HG03378 (cell line): ENCODE data around the gene CTDSP1.

Source experiments
- ATAC-seq: cut with Tn5 transposase; IDR thresholded peaks from one replicate; pipeline ENCODE4 v1.9.1; 2021; ENCODE audit warnings: mild to moderate bottlenecking, moderate library complexity; ENCODE audit not compliant: unreplicated experiment

Gene CTDSP1

DNA sequence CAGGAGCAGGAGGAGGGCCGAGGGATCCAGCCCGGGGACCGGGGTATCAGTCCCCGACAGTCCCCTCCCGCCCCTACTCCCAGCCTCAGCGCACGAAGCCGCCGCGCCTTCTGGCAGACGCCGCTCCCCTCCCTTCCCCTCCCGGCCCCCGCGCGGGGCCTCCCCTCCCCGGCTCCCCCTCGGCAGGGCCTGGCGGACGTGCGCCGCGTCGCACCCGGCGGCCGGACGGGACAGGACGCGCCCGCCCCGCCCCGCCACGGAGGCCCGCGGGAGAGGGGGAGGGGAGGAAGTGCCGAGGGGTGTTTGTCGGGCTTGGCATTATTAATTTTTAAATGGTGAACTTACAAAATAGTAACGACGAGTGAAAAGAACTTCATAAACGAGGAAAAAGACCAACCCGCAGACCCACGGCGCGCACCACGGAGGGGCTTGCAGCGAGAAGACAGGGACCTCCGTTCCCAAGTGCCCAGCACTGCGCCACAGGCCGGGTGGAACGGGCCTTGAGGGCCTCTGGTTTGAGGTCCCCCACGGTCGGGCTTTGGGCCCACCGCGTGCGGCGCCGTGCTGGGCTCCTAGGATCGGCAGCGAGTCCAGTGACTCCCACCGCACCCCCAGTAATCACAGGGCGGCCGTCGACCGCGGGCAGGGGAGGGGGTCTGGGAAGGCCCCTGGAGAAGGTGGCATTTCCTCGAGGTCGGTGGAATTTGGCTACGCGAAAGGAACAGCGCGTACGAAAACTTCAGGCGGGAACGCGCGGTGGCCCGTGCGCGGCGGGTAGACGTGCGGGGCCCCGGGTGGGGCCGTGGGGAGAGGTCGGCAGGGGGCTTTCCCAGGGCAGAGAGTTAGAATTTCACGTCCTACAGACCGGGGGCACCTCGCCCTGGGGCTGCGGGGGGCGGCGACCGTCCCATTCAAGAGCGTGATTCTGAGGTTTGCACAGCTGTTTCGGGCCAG is 954 bp upstream of the CTDSP1 start:
- ATAC-seq = peak; percentile 13

DNA sequence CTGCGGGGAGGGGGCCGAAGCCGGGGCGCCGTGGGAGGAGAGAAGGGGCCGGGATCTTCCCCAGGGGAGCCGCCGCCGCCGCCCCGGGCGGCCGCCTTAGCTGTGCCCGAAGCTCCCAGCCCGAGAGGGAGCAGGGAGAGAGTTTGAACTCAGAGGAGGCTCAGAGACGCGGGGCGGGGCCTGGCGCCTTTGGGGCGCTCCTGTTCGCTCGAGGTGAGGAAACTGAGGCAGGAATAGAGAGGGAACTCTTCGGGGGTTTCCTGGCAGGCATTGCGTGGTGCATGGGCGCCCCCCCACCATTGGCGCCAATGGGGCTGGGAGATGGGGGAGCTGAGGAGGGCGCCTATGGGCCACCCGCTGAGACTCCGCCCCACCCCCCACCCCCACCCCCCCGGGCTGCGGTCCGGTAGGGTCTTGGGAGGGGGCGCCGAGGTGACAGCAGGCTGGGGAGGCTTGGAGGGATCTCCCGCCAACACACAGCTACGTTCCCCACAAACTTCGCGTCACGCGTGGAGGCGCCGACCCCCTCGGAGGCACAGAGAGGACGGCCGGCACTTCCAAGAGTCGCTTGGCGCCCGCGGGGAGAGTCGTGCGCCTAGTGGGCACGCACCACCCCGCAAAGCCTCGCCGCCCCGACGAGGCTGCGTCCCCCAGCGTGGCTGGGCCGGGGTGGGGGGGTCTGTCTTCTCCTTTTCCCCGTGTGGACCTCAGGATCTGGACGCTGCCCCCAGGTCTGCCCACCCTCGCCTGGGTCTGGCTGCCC is 680 bp downstream of the CTDSP1 start:
- ATAC-seq = no peak

GRCh38 chr2:218400930-218401881 is 1.5 kb downstream of the CTDSP1 start:
- ATAC-seq = no peak

- no peak for ATAC-seq
Observed at GRCh38 chr2:218401890-218402289, 2.2 kb downstream of the CTDSP1 start.

- ATAC-seq = no peak
Observed at GRCh38 chr2:218402491-218402901, 2.8 kb downstream of the CTDSP1 start.

GRCh38 chr2:218402911-218403411 is 3.3 kb downstream of the CTDSP1 start:
- no peak for ATAC-seq

GRCh38 chr2:218403810-218404209 is 4.1 kb downstream of the CTDSP1 start:
- no peak for ATAC-seq

- no peak for ATAC-seq
Observed at GRCh38 chr2:218404351-218405085, 4.8 kb downstream of the CTDSP1 start.

GRCh38 chr2:218405086-218405745 is 5.5 kb downstream of the CTDSP1 start:
- ATAC-seq = no peak

DNA sequence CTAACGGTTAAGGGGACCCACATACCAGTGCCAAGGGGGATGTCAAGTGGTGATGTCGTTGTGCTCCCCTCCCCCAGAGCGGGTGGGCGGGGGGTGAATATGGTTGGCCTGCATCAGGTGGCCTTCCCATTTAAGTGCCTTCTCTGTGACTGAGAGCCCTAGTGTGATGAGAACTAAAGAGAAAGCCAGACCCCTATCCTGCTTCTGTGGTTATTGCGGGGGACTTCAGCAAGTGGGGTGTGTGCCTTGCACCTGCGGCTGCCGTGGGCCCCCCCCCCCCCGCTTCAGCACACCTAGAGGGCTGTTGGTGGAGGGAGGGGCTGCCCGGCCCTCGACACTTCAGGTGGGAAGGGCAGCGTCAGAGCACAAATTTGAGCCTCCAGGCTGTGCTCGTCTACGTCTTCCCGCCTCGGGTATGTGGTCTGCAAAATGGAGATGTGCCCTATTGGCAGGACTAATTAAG is 6.1 kb downstream of the CTDSP1 start:
- ATAC-seq = peak; percentile 11

DNA sequence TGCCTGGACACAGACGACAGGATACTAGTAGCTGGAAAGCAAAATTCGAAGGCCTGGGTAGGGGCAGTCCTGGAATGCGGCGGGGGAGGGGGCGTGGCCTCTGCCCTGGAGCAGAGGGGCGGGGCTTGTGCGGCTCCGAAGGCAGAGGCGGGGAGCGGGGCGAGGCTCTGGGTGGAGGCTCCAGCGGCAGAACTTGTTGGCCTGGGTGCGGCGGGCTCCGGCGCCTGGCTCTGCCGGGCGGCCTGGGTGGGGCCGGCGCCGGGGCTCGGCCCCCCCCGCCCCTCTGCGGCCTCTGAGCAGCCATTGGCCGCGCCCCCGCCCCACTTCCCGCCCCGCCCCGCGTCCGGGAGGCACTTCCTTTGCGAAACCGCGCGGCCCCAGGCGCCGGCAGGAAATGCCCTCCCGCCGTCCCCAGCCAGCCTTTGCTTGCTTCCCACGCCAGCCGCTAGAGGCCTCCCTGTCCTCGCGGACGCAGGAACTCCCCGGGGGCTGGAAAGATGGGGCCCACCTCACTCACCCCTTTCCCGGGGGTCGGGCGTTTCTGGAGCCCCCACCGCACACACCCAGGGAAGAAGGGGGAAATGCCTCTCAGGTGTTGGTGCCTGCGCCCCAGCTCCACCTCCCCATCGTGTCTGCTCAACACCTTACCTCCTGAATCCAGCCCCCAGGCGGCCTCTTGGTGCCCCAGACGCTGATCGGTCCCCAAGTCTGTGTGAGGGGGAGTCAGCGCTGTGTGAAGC is 6.7 kb downstream of the CTDSP1 start:
- peak; percentile 60 for ATAC-seq

DNA sequence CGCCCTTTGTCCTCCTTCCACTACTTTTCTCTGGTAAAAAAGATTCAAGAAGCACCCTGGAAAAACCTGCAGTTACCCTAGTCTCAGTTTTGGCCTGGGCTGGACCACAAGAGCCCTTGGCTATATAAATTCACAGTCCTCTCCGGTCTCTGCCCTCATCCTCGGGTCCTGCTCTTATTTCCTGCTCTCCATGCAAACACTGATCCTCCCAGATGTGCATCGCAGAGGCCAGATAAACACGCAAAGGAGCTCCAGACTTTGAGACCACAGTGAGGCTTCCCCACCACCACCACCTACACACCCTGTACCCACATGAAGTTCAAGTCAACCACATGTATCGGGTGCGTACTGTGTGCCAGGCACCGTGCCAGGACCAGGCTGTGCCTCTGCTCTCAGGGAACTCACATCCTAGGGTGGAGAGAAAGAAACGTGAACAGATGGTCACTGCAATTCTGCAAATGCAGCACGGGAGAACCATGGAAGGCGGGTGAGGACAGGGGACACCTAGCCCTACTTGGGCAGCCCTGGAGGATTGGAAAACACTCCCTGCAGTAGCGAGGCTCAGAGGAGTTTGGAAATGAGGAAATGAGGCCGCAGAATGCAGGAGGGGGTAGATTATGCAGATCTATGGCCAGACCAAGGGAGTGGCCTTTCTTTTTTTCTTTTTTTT is 7.4 kb downstream of the CTDSP1 start:
- ATAC-seq = no peak

- ATAC-seq = no peak
Observed at GRCh38 chr2:218407717-218408116, 8.0 kb downstream of the CTDSP1 start.

DNA sequence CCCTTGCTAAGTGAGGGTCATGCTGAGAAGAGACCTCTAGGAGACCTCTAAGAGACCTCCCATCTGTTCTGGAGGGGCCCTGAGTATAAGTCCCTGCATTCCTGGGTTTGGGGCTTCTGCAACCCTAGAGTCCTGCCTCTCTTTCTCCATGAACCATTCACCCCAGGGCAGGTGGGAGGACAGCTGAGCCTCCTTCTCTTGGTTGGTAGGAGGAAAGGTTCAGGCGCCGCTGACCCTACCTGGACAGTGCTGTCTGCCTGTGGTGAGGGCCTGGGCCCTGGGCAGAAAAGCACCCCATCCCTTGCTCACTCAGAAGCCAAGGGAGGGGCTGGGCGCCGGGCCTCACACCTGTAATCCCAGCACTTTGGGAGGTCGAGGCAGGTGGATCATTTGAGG is 18.7 kb downstream of the CTDSP1 start:
- no peak for ATAC-seq

DNA sequence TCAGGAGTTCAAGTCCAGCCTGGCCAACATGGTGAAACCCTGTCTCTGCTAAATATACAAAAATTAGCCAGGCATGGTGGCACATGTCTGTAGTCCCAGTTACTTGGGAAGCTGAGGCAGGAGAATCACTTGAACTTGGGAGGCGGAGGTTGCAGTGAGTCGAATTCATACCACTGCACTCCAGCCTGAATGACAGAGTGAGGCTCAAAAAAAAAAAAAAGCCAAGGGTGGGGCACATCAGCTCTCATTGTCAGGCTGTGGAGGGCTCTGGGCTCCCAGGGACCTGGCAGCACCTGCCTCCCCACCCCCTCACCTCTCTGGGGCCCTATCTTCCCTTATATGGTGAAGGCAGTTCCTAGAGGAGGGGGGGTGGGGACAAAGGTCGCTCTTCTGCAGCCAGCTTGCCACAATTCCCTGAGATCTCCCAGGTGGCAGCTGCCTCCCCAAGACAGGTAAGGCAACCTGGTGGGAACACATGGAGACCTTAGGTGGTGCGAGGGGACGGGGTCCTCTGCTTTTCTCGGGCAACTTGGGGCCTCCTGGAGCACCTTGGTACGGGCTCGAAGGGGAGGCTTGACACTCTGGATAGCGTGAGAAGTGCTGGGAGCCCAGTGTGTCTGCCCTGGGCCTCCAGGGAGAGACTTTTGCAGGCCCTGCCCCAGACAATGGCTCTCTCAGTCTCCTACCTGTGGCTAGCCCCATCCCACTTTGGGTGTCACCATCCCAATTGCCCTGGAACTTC is 19.2 kb downstream of the CTDSP1 start, which contains the start of gene VIL1:
TSS of gene VIL1 (plus strand) at position 407 of the 742 bp plus-strand sequence. CDS start 4,656 bp downstream, outside the sequence.
- no peak for ATAC-seq

DNA sequence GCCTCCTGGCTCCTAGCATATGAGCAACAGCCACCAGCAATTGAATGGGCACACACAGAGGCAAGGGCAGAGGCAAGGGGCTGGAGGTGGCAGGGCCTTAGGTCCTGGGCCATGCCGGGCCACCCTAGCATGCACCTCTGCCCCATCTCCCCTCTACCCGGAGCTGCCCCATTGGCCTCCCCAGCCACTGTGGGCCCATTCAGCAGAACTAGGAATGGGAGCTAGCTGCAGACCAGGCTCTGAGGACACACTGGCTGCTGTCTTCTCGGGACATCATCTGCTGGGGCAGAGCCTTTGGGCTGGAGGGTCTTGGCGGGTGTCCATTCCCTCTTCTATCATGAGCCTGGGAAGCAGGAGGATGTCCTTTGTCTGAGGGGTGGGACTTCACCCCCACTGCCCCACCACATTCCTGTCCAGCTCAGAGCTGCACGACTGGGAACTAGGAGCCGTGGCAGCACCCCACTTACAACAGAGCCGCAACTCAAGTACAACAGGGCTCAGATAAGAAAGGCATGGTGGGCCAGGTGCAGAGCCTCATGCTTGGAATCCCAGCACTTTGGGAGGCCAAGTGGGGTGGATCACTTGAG is 20.1 kb downstream of the CTDSP1 start:
- ATAC-seq = no peak

DNA sequence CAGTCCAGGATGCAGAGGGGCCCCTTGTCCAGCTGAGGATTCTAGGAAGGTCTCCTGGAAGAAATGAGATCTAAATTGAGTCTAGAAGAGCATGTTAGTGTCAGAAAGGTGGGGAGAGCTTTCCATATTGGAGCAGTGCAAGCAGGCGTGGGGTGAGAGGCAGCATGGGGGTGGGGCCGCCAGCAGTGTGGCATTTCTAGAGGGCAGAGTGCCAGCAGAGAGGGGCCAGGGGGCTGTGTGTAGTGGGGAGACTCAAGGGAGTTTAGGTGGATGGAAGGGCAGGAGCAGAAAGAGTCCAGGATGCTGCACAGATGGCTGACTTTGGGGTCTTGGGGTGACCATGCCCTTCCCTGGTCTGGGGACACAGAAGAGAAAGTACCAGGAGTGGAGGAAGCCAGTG is 21.4 kb downstream of the CTDSP1 start:
- ATAC-seq = no peak
